LoVo (cell line): Measurements from ENCODE around the gene PRICKLE4.
"Not testable (repeated sequence)": the region's sequence is repeated elsewhere in the genome, so short reads cannot be mapped to it uniquely, and the experiment has no call there.

Experiments used
- DNase-seq: peaks from one replicate; pipeline ENCODE4 v3.0.0-alpha.2; 2016; ENCODE audit warnings: low spot score

Gene PRICKLE4

DNA sequence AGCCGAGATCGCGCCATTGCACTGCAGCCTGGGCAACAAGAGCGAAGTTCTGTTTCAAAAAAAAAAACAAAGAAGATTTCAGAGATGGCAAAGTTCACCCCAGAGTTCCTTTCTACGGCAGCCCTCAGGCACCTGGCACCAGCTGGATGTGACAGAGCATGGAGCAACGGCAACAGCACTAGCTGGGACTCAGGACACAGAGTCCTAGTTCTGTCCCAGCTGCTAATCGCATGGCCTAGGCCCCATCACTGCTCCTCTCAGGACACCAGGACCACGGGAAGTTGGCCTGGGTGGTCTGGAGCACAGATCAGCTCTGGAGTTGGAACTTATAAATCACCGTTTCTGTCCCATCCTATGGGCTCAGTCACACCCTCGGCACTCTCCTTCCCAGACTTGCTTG is 34.5 kb upstream of the PRICKLE4 start:
- DNase-seq, result no peak

DNA sequence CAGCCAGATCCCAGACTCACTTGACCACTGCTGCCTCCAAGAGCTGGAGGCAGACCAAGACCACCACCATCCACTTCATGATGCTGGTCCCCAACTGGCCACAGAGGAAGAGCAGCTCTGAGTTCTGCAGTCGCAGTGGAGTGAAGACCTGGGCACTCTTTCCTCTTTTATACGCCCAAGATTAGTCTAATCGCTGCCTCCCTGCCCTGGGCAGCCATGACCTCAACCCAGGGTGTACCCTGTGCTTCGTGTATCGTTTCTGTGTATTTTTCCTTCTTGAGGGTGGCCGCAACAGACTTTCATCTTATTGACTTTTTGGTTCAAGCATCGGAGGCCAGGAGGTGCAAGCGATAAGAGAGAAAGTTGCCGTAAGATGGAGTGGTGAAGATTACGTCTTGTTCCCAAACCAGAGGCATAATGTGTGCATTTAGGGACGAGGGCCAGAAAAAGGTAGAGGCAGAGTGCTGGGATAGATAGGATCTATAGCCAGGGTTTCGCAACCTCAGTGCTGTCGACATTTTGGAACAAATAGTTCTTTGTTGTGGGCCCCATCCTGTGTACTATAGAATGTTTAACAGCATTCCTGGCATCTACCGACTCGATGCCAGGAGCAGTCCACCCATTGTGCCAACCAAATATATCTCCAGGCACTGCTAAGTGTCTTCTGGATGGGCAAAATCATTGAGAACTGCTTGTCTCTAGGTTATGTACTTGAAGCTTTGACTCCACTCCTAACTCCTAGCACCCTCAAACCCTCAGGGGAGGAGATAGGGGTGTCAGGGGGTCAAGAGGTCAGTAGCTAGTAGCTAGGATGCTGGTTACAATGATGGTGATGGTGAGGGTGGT is 33.1 kb upstream of the PRICKLE4 start, which contains the start of gene PGC:
TSS of gene PGC (minus strand) at position 142 of the 846 bp plus-strand sequence. CDS start at position 79, 63 bp downstream.
- DNase-seq, result no peak

DNA sequence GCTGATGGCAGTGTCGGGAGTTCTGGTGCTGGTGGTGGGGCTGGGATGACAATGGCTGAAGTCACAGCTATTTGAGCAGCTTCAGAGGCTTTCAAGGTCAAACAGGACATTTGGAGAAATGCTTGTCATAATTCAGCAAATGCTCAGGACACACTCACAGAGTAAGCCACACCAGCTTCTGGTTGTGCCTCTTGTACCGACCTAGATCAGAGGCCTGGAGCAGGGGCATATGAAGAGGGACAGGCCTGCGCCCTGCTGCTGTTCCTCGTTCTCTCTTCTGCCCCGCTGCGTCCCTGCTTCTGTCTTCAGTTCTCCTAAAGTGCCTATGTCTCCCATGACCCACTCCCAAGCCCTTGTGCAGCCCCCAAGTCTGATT is 32.5 kb upstream of the PRICKLE4 start:
- DNase-seq, result no peak

DNA sequence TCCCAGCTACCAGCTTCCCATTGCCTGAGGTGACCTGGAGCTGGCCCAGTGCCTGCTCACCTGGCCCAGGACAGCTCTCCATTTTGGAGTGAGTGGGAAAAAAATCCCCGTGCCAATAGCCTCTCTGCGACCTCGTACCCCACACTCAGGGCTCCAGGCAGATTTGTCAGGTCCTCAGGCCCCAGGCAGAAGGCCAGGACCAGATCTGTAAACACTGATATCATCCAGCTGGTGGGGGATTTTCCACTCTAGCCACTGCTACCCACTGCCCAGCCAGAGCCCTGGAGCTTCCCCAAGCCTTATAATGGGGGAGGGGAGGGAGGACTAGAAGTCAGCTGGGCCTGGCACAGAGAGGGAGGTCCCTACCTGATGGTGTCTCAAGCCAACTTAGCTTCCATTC is 32.0 kb upstream of the PRICKLE4 start:
- DNase-seq, result no peak

DNA sequence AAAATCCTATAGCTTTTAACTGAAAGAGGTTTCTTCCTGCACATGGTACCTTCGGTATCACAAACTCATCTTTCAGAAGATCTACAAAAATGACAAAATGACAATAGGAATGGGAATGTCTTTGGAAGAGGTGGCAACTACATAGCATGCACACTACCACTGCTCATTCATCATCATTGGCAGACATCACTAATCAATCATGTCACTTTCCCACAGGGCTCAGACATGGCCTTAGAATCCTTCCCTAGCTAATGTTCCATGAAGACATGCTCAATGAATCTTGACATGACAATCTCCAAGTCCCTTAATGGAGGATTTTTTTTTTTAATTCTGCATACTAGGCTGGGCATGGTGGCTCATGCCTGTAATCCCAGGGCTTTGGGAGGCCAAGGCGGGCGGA is 30.2 kb upstream of the PRICKLE4 start:
- DNase-seq, result no peak

DNA sequence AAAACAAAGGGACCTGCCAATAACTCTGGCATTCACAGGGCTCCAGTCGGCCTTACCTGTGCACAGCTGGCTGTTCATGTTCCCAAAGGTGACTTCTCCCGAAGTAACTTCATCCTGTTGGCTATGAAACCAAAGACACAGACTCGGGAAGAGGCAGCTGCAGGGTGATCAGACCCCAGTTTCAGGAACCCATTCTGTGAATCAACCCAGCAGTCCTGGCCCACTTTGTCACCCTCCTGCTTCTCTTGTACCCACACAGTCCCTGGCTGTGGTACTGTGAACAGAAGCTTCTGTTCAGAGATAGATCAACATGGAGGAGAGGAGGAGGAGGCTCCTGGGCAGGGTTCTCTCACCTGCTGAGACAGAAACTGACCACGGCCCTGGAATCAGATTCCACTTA is 24.7 kb upstream of the PRICKLE4 start:
- no peak for DNase-seq

DNA sequence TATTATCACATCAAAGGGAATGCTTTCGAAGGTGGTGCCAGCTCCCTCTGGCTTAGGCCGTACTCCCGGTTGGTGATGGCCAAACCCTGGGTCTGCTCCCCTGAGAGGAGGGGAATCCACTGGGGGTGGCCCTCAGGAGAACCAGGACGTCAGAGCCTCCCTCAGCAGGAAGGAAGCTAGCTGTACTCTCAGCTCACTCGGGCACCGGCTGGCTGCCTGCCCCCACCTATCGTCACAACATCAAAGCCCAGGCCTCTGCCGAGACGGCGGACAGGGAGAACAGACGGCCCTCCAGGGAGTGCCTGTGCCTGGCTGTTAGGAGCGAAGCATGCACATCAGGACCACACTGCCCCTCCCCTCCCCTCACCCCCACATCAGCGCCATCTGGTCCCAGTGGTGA is 24.2 kb upstream of the PRICKLE4 start:
- DNase-seq, result no peak

DNA sequence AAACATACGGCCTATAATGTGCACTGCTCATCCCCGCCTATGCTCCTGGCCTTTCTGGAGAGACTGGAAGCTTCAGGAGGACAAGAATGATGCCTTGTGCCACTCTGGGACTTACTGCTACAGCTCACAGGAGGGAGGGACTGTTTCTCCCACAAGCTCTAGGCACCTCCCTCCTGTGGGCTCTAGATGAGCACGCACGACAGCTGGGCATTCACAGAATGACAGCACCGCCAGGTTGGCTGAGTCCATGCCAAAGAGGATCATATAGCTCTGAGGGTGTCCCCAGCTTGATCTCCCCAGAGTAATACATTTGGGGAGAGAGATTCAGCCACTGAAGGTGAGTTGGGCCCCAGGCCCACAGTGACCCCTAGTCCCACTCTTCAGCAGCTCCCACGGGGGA is 23.3 kb upstream of the PRICKLE4 start:
- no peak for DNase-seq

DNA sequence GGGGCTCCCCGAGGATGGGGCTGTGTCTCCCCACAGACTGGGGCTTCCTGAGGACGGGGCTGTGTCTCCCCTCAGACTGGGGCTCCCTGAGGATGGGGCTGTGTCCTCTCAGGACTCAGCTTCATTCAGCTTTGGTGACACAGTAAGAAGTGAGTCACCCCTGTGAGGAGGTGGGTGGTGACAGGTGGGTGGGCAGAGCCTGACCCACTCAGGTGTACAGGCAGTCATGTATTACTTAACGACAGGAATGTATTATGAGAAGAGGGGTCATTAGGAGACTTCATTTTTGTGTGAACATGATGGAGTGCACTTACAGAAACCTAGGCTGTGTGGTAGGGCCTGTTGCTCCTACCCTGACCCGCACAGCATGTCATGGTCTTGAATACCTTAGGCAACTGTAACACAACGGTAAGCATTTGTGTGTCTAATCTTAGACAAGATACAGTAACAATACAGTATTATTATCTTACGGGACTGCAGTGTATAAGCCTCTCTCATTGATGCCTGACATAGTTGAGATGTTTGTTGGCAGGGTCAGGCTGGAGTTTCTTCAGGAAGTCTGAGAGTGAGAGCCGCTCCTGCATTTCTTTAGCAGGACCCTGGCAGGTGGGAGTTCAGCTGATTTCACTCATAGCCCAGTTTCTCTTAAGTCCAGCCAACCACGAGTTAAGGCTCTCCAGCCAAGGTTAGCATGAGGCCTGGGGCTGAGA is 22.5 kb upstream of the PRICKLE4 start:
- no peak for DNase-seq

DNA sequence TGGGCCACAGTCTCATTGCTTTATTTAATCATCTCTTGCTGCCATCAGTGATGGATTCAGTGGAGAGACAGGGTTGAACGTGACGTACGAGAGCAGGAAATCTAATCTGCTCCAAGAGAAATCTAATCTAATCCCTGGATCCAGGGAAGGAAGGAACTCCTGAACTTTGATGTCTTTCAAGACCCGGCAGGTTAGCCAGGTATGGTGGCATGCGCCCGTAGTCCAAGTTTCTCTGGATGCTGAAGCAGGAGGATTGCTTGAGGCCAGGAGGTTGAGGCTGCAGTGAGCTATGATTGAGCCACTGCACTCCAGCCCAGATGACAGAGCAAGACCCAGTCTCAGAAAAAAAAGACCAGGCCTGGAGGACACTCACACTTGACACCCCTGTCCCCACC is 21.9 kb upstream of the PRICKLE4 start:
- DNase-seq, result no peak

DNA sequence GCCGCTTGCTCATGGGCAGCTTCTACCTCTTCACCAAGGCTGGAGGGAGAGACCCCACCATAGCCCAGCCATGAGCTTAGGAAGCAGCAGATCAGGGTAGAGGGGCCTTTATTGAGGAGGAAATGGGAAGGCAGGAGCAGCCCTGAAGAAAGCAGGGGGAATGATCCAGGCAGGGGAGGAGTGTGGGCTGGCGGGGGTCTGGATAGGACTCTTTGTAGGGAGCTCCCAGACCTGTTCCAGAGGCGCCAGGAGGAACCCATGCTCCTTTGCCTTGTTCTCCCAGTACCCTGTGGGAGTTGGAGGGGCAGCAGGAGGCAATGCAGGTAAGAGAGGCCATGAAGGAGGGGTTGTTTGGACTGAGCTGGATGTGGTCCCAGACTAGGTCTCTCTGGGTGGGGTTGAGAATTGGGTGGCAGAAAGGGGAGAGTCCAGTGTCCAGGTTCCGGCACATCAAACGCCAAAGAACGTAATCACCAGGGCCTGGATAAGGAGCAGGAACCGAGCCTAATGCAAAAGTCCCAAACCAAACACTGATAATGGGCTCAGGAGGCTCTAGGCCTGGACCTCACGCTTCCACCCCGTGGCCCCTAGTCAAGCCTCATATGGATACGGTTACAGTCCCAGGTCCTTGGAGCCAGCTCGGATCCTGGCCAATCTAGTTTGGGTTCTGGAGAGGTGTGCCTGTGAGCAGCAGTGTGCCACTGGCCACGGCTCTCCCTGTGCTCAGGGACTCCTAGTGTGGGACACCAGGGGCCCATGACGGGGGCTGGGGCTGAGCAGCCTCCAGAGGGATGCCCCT is 21.3 kb upstream of the PRICKLE4 start:
- no peak for DNase-seq

DNA sequence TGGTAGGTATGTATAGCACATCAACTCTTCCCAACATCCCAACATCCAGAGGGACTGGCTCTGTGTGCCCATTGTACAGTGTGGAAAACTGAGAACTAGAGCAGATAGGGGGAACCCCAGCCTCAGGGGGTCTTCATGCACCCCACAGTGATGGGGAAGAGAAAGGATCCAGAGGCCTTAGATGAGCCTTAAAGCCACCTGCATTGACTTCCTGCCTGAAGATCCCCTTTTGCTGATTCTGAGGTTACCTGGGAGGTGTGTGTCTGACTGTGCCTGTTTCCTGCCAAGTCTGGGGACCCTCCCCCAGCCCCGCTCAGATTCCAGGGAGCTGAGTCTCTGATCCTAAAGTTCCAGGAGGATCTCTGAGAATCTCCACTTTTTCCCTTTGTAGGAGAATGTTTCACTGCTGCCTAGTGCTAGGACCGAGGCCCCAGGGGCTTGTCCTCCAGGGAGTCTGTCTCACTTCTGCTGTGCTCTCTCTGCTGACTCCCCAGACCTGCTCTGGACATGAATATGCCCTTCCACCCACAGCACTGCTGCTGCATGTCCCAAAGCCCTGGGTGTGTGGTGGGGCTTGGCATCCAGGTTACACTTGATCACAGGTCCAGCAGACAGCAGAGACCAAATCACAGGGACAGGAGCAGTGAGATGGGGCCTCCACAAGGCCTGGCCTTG is 20.5 kb upstream of the PRICKLE4 start:
- DNase-seq, result no peak

DNA sequence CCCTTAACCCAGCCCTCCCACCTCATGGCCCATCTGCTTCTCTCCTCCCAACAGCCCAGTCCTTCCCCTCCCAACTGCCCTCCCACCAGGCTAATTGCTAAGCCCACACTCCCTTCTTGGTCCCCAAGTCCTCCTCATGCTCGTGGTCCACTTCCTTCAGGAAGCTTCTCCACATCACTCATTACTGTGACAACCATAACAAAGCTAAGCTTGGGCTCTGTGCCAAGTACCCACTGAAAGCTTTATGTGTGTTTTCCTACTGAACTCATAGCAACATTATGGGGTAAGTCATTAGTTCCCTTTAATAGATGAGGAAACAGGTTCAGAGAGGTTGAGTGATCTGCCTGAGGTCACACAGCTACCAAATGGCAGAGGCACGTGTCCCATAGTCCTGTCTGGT is 17.1 kb upstream of the PRICKLE4 start:
- DNase-seq, result no peak

DNA sequence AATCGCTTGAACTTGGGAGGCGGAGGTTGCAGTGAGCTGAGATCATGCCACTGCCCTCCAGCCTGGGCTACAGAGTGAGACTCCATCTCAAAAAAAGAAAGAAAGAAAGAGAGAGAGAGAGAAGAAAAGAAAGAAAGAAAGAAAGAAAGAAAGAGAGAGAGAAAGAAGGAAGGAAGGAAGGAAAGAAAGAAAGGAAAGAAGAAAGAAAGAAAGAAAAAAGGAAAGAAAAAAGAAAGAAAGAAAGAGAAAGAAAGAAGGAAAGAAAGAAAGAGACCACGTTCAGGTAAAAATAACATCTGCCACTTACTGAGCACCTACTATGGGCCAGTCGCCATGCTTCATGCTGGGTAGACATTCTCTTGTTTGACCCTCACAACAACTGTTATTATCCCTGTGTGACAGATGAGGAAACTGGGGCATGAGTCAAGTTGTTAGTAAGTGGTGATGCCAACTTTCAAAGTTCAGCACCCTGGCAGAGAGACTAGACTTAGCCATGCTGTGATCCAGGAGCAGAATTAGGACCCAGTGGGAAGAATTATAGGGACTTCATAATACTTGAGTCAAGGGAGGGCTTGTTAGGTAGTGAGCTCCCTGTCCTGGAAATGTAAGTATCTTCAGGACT is 14.4 kb upstream of the PRICKLE4 start:
- not testable (repeated sequence) for DNase-seq

DNA sequence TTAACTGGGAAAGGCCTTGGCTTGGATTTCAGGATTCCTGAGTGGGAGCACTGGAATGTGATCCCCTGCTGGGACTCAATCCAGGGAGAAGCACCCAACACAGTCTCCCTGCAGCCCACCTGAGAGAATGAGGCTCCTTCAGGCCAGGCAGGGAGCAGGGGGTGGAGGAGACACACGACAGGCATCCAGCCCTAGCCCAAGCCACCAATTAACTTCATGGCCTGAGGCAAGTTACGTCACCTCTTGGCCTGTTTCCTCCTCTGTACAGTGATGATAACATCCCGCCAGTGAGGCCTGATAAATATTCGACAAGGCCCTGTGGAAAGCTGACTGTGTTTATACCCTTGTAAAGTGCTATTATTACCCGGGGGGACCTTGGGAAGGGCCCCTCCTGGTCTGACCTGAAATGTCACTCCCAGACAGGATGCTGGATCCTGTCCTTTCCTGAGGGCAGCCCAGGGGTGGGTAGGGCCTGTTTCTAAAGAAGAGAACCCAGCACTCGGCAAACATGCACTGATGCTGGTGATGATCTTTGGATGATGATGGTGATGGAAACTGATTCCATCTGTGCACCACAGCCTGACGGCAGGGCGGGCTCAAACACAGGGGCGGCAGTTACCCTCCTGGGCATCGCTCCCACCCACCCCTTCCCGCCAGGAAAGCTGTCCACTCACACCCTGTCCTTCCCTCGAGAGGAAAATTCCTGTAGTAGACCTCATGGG is 13.3 kb upstream of the PRICKLE4 start:
- DNase-seq, result peak; percentile 63

DNA sequence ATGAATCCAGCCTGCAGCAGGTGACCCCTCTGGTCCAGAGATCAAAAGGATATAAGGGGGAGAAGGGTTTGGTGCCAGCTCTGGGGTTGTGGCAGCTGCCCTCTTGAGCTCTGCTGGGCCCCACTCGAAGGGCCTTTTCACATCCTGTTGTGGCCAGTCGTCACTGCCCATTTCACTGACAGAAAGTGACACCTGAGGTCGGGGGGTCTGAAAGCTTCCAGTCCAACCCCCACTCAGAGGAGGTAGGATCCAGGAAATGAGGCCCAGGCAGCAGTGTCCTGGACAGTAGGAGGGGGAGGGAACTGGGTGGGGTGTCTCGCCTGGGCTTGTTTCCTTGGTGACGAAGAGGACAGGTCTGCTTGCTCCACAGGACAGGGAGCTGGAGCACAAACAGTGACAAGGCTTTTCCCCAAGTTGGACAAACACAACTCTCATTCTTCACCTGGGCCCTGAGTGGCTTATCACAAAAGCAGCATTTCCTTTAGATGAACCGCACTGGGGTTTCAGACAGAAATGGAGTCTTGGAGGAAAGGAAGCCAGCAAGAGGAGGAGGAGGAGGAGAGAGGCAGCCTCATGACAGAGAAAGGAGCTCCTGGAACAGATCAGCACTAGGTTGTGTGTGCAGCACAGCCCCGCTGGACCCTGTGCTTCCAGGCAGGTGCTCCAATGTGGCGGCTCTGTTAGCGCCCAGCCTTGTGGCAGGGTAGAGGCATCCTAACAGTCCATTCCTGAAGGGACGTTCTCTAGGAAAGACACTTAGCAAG is 11.9 kb upstream of the PRICKLE4 start:
- no peak for DNase-seq

DNA sequence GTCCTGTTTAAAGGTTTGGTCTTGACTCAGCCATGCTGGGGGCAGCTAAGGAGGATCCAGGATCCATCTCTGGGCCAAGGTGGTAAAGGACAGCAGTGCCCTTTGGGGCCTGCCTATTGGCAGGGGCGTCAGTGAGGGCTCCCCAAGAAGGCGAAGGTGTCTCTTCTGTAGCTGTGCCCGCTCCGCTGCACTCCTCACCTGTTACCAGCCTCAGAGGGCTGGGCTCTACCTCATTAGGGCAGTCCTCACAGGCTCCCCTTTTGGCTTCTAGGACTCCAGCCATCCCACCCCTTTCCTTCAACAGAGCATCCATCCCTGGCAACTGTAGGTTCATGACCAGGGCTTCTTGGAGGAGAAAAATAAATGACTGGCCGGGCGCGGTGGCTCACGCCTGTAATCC is 11.2 kb upstream of the PRICKLE4 start:
- DNase-seq, result no peak

DNA sequence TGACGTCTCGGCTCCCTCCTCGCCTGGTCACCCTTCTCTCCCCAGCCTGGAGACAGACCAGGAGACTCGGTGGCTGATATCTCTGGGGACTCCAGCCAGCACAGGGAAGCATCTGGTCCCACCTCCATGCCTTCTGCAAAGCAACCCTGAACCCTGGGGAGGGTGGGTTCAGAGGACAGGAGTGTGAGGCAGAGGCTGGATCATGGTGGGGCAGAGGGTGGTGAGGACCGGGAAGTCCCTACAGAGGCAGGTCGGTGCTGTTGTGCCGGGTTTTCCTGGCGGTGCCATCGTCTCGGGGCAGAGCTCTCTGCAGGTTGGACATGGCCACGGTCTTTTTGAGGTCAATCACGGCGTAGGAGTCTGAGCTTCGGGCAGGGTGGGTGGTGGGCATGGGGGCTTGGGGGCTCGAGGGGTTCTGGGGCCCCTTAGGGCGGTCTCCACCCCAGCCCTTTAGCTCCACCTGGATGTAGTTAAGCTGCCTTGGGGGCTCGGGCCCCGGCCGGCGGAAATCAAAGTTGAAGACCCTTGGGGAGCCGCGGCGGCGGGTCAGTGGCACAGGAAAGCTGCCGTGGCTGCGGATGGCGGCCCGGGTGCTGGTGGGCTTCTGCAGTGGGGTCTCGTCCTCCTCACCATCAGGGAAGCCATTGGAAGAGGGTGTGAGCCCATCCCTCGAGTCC is 10.1 kb upstream of the PRICKLE4 start:
- no peak for DNase-seq
